PFSK-1 (cell line): ENCODE data around the gene PUS1.

ENCODE experiments used
- FOXP2 ChIP-seq: optimal IDR thresholded peaks from 2 replicates; pipeline ENCODE3; 2011; ENCODE audit warnings: borderline replicate concordance, control low read depth, inconsistent platforms; ENCODE audit not compliant: insufficient read depth; ENCODE audit errors: extremely low read length, extremely low read depth
- POLR2AphosphoS5 ChIP-seq: IDR thresholded peaks from 2 replicates; pipeline ENCODE4 v1.6.1; 2012; ENCODE audit warnings: low read depth, mild to moderate bottlenecking, control low read depth, low read length, moderate library complexity
- SIN3A ChIP-seq: IDR thresholded peaks from 2 replicates; pipeline ENCODE4 v1.6.1; 2012; ENCODE audit warnings: mild to moderate bottlenecking, low read length, moderate library complexity, borderline replicate concordance; ENCODE audit not compliant: insufficient read depth
- TAF1 ChIP-seq: IDR thresholded peaks from 2 replicates; pipeline ENCODE4 v1.6.1; 2012; ENCODE audit warnings: low read length, control low read depth, borderline replicate concordance; ENCODE audit not compliant: insufficient read depth
- TF ChIP-seq, protein P1 (sequence below), 2 experiments: IDR thresholded peaks; 2 replicates each; pipeline versions ENCODE4 v1.6.1 to v1.8.0; 2011 to 2012; ENCODE audit warnings: low read depth in 2 of 2, low read length in 2 of 2, control low read depth in 1 of 2, inconsistent platforms in 1 of 2, mild to moderate bottlenecking in 1 of 2, moderate library complexity in 1 of 2; ENCODE audit not compliant: insufficient read depth in 1 of 2

PUS1 gene

DNA sequence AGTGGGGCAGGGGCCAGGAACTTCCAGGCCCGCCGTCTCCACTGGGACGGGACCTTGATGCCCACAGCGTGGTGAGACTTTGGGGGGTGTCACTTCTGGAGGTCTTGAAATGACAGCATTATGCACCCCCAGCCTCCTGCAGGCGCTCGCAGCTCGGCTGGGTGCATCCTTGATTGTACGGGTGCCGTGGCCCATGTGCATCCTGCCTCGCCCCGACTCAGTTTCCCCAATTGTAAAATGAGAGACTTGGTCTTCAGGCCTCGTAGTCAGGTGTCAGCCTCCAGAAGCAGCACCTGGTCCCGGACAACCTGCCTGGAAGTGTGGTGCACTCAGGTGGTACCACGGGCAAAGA lies 8.9 kb upstream of the PUS1 start:
- TF ChIP-seq FOXP2 (no peak), POLR2AphosphoS5 (no peak), SIN3A (no peak), TAF1 (no peak)
- TF ChIP-seq, protein P1, sequence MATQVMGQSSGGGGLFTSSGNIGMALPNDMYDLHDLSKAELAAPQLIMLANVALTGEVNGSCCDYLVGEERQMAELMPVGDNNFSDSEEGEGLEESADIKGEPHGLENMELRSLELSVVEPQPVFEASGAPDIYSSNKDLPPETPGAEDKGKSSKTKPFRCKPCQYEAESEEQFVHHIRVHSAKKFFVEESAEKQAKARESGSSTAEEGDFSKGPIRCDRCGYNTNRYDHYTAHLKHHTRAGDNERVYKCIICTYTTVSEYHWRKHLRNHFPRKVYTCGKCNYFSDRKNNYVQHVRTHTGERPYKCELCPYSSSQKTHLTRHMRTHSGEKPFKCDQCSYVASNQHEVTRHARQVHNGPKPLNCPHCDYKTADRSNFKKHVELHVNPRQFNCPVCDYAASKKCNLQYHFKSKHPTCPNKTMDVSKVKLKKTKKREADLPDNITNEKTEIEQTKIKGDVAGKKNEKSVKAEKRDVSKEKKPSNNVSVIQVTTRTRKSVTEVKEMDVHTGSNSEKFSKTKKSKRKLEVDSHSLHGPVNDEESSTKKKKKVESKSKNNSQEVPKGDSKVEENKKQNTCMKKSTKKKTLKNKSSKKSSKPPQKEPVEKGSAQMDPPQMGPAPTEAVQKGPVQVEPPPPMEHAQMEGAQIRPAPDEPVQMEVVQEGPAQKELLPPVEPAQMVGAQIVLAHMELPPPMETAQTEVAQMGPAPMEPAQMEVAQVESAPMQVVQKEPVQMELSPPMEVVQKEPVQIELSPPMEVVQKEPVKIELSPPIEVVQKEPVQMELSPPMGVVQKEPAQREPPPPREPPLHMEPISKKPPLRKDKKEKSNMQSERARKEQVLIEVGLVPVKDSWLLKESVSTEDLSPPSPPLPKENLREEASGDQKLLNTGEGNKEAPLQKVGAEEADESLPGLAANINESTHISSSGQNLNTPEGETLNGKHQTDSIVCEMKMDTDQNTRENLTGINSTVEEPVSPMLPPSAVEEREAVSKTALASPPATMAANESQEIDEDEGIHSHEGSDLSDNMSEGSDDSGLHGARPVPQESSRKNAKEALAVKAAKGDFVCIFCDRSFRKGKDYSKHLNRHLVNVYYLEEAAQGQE (IDR thresholded peaks at IDR 0.05; ENCODE audit: insufficient read depth in 1 of 2, low read depth in 2 of 2, low read length in 2 of 2), result no peak

DNA sequence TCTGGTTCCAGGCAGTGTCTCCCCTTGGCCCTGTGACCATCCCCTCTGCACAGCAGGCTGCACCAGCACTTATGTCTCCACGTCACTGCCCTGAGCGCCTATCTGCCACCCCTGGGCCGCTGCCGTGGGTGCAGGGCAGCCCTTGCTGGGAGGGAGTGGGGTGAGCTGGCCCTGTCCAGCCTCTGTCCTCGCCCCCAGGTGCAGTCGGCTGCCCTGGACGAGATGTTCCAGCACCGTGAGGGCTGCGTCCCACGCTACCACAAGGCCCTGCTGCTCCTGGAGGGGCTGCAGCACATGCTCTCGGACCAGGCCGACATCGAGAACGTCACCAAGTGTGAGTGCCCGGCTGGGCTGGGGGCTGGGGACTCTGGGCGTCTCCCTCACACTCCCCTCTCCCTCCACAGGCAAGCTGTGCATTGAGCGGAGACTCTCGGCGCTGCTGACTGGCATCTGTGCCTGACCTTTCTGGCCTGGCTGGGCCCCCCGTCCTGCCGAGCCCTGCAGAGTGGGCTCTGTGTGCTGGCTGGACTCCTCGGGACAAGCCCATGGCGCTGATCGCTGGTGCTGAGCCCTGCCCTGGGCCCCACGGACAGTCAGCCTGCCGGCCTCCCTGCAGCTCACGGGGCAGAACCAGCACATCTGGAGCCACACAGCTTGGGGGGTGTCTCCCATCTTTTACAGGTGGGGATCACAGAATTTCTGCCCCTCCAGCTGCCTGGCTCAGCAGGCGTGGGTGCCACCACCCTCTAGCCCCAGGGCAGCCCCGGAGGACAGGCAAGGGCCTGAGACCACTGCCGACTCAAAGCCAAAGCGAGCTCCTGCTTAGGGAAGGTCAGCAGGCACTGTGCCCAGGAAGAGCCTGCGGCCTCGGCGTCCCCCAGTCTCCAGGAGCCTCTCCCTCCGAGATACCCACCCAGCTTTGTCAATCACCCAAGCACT lies 7.9 kb upstream of the PUS1 start:
- TF ChIP-seq FOXP2 (no peak), TAF1 (no peak), POLR2AphosphoS5 (no peak), SIN3A (no peak)
- TF ChIP-seq, protein P1 (IDR thresholded peaks at IDR 0.05; ENCODE audit: insufficient read depth in 1 of 2, low read depth in 2 of 2, low read length in 2 of 2), result no peak

DNA sequence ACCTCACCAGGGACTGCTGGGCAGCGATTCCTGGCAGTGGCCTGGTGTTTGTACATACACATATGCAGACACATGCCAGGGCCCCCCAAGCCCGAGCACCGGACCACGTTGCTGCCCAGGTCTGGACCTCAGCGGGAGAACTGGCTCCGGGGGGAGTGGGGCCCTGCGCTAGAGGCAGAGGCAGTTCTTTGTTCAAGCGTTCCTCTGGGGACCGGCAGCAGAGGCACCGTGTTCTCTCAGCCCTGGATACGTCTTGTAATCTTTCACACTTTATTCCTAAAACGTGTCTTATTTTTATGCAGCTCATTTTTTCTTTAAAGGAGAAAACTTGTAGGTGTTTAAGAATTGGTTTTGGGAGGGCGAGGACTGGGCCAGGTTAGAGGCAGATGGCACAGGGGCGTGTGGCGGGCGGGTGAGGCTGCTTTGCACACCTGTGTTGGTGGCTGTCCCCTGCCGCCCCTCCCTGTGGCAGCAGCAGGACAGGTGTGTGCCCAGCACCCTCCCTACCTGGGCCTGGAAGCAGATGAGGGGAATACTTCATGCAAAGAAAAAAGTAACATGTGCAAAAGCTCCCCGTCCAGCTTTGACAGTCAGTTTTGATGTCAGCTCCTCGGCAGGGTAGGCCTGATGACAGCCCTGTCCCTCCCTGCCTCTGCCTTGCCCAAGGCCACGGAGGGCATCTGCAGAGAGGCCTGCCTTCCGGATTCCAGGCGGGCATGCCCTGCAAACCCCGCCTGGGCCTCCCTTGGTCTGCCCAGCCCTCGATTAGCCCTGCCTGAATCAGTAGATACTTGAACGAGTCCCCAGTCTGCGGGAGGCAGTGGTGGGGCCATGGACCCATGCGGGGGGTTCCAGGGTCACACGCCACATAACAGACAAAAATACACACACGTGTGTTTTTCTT lies 7.0 kb upstream of the PUS1 start:
- TF ChIP-seq, protein P1 (IDR thresholded peaks at IDR 0.05; ENCODE audit: insufficient read depth in 1 of 2, low read depth in 2 of 2, low read length in 2 of 2), result no peak
- TF ChIP-seq TAF1 (no peak), POLR2AphosphoS5 (no peak), SIN3A (no peak), FOXP2 (no peak)

DNA sequence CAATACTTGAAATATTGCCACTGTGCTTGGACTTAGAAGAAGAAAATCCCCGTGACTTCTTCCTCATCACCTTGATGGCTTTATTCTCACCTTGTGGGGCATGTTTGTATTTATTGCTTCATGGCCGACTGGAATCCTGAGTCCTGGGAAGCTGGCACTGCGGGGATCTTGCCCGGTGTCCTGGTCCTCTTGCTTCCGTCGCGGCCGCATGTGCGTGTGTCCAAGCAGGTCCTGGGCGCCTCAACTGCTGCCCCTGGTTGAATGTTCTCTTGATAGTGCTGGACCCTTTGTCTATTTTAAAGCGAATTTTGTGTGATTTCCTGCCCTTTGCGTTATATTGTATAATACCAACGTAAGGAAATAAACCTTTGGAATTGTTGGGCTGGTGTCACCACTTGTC lies 6.3 kb upstream of the PUS1 start:
- no peak for TF ChIP-seq POLR2AphosphoS5
- TF ChIP-seq, protein P1 (IDR thresholded peaks at IDR 0.05; ENCODE audit: insufficient read depth in 1 of 2, low read depth in 2 of 2, low read length in 2 of 2), result no peak
- no peak for TF ChIP-seq FOXP2
- TF ChIP-seq SIN3A, result no peak
- TF ChIP-seq TAF1, result no peak
